HG03342 (cell line): ENCODE data around the gene ACVRL1.

ENCODE experiments used
- ATAC-seq: cut with Tn5 transposase; IDR thresholded peaks from one replicate; pipeline ENCODE4 v1.9.1; 2021; ENCODE audit warnings: mild to moderate bottlenecking, moderate library complexity; ENCODE audit not compliant: unreplicated experiment

The ACVRL1 gene

DNA sequence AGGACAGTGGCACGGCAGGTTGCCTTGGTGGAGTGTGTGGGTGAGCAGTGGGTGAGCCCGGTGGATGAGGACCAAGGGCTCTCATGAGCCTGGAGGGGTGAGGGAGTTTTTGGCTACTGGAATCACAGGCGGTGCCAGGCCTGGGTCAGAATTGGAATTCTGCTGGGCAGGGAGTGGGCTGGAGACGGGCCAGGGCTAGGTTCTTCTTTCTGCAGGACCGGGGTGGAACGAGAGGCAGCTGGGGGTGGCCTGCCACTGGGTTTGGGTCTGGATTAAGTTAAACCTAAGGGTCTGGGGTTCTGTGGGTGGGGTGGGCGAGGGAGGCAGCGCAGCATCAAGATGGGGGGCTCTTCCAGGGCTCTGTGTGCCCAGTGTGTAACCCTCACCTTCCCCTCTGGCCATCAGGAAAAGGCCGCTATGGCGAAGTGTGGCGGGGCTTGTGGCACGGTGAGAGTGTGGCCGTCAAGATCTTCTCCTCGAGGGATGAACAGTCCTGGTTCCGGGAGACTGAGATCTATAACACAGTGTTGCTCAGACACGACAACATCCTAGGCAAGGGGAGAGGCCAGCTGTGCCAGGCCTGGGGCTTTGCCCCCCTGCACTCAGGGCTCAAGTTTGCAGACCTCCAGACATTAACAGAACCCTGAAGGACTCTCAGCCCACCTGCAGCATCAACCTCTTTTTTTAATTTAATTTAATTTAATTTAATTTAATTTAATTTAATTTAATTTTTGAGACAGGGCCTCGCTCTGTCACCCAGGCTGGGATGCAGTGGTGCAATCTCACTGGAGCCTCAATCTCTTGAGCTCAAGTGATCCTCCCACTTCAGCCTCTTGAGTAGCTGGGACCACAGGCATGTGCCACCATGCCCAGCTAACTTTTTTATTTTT lies 7.0 kb downstream of the ACVRL1 start:
- ATAC-seq: no peak

DNA sequence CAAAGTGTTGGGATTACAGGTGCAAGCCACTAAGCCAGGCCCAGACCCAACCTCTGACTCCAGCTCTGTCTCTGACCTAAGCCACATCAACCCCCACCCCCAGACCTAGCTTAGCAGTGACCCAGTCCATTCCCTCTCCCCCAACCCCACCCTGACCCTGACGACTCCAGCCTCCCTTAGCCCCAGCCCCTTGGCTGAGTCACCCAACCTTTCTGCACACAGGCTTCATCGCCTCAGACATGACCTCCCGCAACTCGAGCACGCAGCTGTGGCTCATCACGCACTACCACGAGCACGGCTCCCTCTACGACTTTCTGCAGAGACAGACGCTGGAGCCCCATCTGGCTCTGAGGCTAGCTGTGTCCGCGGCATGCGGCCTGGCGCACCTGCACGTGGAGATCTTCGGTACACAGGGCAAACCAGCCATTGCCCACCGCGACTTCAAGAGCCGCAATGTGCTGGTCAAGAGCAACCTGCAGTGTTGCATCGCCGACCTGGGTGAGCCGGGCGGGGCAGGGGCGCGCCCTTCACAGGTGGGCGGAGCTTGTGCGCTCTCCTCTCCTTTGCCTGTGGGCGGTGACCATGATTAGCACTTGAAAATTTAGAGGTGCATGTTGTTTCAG lies 7.8 kb downstream of the ACVRL1 start:
- ATAC-seq: no peak

DNA sequence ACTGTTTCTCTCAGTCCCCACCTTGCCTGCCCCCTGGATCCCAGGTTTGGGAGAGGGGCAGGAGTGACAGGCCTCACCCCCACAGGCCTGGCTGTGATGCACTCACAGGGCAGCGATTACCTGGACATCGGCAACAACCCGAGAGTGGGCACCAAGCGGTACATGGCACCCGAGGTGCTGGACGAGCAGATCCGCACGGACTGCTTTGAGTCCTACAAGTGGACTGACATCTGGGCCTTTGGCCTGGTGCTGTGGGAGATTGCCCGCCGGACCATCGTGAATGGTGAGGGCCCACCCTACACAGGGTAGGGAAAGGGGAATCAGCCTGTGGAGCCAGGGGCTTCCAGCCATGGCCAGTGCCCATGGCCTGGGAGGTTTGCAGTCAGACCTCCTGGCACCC lies 8.6 kb downstream of the ACVRL1 start:
- no peak for ATAC-seq

DNA sequence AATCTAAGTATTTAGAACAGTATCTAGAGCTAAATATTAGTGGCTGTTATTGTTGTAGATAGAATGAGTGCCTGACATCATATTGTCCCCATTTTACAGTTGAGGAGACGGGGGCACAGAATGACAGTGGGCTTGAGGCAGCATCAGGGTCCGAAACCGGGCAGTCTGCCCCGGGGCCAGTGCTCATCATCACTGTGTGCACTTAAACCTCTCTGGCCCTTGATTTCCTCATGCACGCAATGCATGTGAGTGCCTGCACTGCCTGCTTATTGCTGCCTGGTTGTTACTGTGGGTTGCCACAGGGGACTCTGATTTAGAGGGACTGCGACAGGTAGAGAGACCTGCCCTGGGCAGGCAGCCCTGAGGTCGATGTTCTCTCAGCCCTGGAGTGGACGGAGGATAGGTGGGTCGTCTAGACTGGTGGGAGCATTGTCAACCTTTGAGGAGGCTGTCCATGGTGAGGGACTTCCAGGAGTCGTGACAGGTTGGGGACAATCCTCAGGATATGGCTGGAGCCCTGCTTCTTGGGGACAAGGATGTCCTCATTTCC lies 9.8 kb downstream of the ACVRL1 start:
- no peak for ATAC-seq

DNA sequence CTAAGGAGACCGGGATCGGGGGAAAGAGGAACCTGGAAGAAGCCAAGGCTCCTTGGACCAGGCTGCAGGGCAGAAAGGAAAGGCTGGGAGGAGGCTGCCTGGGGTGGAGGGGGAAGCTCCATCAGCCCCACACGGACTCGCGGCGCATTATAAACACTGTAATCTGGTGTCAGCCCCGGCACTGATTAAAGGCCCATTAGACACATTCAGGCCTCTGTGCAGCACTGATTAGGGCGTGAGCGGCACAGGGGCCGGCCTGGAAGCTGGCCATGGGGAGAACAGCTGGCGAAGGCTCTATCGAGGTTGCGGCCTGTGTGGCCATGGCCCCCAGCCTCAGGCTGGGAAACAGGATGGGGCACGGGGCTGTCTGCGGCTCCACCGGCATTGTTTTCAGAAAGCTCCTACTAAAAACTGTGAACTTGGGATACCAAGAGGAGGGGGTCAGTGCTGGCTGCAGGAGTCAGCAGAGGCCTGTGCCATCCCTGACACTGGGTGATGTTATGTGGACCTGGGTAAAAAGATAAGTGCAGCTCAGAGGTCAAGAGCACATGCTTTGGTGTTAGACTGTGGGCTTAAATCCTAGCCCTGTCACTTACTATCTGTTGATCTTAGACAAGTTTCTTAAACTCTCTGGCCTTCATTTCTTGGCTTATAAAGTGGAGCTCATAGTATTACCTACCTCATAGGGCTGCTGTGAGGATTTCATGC lies 10.6 kb downstream of the ACVRL1 start:
- no peak for ATAC-seq

DNA sequence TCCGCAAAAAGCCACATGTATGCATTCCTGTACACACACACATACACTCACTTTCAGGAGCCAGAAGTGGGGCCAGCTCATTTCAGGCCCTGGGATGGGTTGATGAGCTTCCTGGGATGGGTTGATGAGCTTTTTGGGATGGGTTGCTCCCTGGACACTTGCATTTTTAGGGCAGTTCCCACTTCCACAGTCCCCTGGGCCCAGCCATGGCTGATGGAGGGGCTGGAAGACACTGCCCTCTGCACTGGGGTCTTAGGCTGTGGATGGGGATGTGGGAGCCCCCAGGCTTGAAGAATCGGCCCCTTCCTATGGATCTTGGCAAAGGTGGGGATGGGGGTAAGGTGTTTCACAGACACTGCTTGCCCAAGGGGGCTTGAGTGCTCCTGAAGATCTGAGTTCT lies 12.7 kb downstream of the ACVRL1 start:
- no peak for ATAC-seq

DNA sequence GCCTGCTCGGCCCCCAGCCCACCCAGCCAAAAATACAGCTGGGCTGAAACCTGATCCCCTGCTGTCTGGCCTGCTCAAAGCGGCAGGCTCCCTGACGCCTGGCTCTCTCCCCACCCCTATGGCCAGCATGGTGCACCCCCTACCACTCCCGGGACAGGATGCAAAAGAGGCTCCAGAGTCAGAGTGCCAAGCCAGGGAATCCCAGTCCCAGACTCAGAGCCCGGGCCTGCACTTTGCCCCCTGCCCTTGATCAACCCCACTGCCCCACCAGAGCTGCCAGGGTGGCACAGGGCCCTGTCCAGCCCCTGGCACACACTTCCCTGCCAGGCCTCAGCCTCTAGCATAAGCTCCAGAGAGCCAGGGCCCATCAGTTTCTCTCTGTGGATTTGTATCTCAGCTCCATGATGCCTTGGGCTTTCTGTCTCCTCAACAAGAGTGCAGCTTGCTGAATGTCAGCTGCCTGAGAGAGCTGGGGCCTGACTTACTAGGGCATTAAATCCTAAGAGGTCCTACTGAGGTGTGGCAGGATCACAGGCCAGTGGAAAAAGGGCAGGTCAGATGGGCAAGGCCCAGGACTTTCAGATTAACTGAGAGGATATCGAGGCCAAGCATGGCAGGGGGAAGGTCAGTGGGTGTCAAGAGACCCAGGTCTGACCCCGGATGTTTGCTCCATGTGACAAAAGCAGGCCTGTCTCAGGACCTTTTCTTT lies 13.9 kb downstream of the ACVRL1 start:
- no peak for ATAC-seq

DNA sequence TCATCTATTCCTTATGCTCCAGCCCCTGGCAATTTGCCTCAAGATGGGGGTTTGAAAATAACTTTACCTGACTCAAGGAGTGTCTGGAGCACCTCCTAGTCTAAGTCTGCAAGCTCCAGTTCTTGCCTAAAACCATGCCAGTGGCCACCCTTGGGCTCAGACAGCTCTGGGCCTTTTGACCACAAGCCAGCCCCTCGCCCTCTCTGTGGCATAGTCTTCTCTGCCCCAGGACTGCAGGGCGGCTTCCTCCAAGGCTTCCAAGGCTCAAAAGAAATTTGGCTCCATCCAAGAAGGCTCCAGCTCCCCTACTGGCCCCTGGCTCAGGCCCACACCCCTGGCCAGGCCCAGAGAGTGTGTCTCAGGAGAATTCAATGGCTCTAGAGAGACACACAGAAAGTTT lies 14.8 kb downstream of the ACVRL1 start:
- ATAC-seq: no peak

DNA sequence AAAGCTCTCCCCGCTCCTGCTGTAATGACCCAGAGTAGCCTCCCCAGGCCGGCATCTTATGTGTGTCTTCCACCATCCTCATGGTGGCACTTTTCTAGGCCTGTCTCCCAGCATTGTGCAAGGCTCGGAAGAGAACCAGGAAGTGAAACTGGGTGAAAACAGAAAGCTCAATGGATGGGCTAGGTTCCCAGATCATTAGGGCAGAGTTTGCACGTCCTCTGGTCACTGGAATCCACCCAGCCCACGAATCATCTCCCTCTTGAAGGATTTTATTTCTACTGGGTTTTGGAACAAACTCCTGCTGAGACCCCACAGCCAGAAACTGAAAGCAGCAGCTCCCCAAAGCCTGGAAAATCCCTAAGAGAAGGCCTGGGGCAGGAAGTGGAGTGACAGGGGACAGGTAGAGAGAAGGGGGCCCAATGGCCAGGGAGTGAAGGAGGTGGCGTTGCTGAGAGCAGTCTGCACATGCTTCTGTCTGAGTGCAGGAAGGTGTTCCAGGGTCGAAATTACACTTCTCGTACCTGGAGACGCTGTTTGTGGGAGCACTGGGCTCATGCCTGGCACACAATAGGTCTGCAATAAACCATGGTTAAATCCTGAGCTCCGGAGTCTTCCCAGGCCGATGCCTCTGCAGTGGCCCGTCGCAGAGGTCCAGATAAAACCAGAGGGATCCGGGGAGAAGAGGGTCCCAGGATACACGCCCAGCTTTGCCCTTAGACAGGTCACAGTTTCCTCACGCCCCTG lies 15.6 kb downstream of the ACVRL1 start:
- ATAC-seq: no peak

DNA sequence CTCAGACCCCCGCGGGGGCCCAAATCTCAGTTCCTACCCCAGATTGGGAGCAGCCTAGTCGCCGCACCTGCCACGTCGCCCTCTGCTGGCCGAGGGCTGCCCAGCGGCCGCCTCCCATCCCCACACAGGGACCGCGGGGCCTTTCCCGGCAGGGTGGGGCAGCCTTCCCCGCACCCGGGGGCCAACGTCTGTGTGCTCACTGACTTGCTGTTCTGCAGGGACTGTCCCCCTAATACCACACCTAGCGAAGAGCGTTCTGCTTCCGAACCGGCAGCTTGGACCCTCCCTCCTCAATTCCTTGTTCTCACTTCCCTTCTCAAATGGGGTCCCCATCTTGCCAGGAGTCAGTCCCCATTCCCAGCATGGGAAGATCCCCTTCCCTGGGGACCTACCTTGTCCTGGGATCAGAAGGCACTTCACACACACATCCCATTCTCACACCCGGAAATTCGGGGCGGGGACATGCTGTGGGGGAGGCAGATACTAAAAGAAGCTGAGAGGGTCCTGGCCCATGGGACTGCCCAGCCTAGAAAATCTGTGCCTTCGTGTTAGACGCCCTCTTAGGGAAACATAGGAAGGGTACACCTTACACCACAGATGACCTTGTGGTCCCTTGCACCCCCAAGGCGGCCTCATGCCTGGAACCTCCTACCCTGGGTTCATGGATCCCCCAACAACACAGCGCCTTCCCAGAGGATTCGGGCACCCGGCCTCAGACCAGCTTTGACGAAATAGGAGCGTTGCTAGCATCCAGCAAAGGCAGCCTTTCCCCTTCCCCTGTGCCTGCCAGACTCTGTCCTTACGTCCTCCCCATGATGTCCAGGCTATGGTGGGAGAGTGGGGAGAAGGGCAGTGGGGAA lies 16.4 kb downstream of the ACVRL1 start:
- no peak for ATAC-seq

DNA sequence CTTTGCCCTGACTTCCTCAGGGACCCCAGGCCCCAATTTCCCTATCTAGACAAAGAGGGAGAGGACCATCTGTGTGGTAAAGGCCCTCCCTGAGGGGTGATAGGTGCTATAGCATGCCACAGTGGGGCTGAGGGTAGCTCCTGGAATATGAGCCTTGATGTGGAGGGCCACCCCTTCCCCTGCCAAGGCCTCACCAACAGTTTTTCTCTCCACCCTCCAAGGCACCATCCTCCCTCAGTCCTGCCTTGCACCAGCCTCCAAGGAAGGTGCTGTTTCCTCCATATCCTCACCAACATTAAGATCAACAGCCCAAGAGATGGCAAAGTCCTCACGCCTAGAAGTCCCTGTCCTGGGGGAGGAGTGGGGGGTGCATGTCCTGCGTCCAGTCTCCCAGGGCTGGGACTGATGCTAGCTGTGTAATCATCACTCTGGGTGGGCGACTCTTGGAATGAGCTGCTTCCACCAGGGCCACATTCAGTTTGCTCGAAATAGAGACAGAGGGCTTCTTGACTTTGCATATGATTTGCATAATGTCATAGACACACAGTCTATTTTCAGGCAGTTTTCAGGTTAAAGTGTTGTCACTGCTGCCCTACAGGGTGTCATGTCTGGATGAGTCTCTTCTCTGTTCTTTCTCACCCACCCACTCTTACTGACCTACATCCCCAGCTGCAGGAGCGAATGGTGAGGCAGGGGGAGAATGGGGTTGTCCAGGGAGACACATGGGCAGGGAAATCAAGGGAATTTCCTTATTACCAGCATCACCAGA lies 17.4 kb downstream of the ACVRL1 start:
- ATAC-seq: peak; percentile 58

DNA sequence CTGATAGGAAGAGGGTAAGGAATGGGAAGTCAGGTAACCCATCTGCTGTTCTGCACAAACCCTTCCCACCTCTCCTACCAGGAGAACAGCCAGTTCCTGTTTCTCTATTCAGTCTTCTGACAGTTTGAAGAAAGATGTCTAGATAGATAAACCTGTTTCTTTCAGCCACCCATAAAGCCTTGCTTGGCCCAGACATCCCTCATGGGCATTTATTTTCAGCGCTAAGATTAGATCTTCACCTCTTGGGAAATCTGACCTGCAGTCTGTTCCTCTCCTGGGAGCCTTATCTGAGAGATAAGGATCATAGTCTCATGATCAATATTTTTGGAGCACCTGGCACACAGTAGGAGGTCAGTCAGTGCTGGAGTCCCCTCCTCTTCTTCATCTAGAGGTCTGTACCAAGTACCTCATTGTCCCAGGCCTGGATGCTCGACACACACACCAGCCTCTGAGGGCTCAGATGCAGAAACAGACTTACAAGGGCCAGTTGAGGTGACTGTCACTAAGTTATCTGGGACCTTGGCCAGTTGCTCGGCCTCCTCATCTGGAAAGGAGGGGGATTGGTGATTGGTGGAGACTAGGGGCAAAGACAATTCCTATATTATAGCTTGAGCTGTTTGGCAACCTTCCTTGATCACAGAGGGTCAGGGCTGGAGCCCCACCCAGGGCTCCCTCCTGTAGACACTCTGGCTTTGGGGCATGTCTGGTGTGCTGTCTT lies 18.2 kb downstream of the ACVRL1 start:
- ATAC-seq: no peak

DNA sequence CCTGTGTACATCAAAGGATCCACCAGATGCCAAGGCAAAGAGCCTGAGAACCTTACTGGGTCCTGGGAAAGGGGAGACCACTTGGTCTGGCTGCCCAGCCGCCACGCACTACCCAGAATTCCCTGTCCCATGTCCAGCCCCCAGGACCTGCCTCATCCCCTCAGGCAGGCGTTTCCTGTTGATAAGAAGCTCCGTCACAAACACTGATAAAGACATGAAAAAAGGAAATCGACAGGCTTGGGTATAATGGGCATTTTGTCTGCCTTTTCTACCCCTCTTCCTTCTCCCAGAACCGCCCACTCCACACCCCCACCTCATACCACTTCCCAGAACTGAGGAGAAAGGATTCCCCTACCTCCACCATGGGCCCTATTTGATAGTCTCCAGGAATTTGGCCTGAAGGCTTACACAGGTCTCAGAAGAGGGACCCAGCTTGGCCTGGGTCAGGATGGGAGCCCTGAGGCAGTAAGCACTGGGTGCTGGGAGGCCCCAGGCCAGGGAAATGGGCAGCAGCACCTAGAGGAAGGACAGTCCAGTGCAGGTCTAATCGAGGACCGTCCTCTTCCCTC lies 18.8 kb downstream of the ACVRL1 start:
- ATAC-seq: no peak

DNA sequence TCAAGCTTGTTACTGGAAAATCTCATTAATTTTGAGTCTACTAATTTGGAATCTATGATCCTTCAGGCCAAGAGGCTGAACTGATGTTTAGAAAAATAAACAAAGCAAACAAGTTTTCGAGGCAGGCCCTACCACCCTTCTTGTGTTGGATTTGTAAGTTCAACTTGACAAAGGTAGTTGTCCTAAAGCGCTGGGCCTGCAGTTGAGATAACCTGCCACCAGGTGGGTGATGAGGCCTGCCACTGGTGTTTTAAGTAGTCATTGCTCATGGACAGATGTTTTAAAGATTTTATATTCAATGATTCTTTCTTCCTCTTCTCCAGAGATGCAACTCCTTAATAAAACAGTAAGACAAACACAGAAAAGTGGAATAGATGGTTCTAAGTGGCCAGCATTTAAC lies 19.4 kb downstream of the ACVRL1 start:
- ATAC-seq: no peak

DNA sequence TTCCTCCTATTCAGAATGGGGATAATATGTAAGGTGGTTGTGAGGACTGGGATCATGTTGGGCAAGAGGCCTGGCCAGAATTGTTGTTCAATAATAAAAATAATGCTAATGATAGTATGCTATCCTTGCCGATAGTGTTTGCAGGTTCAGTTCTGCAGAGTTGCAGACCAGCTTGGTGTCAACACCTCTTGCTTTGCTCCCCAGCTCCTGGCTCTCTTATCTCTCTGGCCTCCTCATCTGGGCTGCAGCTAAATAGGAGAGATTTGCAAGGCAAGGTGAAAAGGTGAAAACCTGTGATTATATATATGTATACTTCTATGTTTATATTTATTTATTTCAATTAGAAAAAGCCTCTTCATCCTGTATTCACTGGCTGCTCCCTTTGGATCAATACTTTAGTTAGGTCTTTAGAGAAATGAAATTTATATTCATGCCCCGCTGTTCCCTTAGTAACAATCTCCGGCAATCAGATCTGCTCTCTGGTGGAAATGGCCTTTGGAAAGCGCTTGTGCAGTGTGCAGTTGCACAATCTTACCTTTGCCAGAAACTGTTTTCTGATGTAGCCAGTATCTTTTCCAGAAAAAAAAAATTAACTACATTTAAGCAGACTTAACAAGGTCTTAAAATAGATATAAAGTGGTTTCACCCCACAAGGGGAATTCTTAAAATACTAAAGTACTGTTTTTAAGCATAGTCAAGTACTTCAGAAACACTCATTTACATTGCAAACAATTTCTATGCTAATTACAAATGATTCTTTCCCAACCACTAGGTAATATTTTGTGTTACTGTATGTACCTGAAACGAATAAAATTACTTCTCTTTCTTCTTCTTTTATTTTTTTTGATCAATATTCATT lies 25.1 kb downstream of the ACVRL1 start:
- no peak for ATAC-seq

DNA sequence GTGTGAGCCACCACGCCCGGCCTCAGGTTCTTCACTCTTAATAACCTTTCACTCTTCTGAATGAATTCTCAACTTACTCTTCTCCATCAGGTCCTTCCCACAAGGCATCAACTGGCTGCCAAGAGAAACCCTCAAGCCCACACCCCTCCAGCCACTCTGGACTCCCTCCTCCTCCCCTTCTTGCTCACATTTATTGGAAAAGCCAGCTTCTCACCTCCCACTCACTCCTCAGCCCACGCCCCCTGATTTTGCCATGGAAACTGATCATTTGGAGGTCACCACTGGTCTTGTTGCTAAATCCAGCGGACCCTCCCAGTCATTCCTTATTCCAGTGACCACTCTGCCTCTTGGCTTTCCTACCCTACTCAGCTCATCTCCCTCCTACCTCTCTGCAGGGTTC lies 26.8 kb downstream of the ACVRL1 start:
- ATAC-seq: no peak

DNA sequence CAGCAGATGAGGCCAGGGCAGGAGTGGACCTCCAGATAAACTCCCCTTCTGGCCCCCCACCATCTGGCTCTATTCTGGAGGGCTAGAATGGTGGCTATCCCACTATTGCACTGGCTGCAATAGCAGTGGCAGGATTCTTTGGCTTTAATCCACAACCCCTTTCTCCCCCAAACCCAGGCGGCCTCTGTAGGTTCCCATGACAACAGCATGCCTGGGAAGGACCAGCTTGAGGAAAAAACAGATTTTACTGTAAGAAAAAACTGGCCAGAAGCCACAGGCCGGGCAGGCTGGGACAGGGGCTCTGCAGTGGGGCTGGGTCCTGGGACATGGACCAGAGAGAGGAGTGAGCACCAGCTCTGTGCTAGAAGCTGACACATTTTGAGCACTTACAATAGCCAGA lies 30.6 kb downstream of the ACVRL1 start:
- no peak for ATAC-seq
